ENCODE data around the gene CCT5. TPM values are rescaled to one million over a fixed set of nuclear protein-coding genes. Genes with fewer than 3 reads are reported as not detected.
A peak's percentile ranks its signal among the peaks of the same experiment; 100 is the strongest.

Gene CCT5
- polyA plus RNA-seq, 3 donors, result 142 to 236 (median 229) TPM

DNA sequence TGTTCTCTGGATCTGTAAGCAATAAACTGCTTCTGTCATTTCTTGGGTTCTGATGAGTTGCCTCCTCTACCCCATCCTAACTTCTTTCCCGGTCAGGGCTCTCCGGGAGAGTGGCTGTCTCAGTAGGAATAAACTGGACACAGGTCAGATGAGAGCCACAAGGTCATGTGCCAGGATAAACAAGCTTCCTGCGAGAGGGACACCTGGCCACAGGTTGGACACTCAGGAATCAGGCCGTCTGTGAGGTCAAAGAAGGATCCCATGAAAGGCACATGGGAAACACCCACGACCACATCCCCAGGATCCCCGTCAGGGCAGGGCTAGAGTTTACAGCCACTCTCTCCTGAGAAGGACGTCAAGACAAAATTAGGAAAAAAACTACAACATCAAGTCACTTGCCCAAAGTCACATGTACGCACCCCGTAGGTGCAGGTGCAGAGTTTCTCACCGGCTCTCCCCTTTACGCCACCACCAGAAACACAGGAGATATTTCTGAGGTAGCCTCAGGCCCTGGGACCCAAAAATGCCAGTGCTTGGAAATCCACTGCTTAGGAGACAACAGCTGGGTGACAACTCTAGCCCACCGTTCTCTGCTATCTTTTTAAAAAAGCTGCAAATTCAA lies 28.7 kb downstream of the CCT5 start:
- Mint-ChIP-seq H3K9me3 (peaks cover 0 to 9% (median 8%) of the 10 kb centered on the region in 7 donors), H3K27ac (peak overlapping the region in 2 of 7 donors; percentile 24 to 59), H3K4me3 (no peak overlapping the region), H3K4me1 (peaks cover 9% of the 10 kb centered on the region), H3K27me3 (ENCODE audit: low read depth in 3 of 3) (peaks cover 15 to 28% (median 15%) of the 10 kb centered on the region in 3 donors), H3K36me3 (no peaks in the 10 kb centered on the region)
- no peaks in the 10 kb centered on the region for H3K79me2 ChIP-seq (ENCODE audit: insufficient read depth, low read length)
- H3K9ac ChIP-seq (ENCODE audit: insufficient read depth, low read length, poor library complexity, severe bottlenecking), result no peak overlapping the region
- no peak overlapping the region for H3K27ac ChIP-seq (ENCODE audit: low read depth in 1 of 2, low read length in 2 of 2)
- intact Hi-C loops (cut with micrococcal nuclease), result no loop called here
- no peaks in the 10 kb centered on the region for H4K20me1 ChIP-seq (ENCODE audit: insufficient read depth, low read length)
- H3K4me3 ChIP-seq (replicated peaks in 1 of 3; ENCODE audit: low read depth in 2 of 3, low read length in 3 of 3), result no peak overlapping the region
- H3K4me2 ChIP-seq (replicated peaks; ENCODE audit: extremely low read depth, low read length, poor library complexity, severe bottlenecking), result no peak overlapping the region
- no peak for DNase-seq
- peaks cover 3 to 5% of the 10 kb centered on the region in 2 donors for H3K27me3 ChIP-seq (ENCODE audit: control insufficient read depth in 2 of 2, insufficient read depth in 2 of 2, low read length in 2 of 2)
- 94% methylated on average over 11 of the region's 12 CpGs for WGBS (ENCODE audit: insufficient coverage)
- no peaks in the 10 kb centered on the region for H3K4me1 ChIP-seq (ENCODE audit: control insufficient read depth in 1 of 2, insufficient read depth in 2 of 2, low read length in 2 of 2)
- no peak overlapping the region for H2AFZ ChIP-seq (ENCODE audit: insufficient read depth, low read depth, low read length, poor library complexity, severe bottlenecking)
- no peaks in the 10 kb centered on the region for H3K36me3 ChIP-seq (replicated peaks in 1 of 2; ENCODE audit: control insufficient read depth in 1 of 2, insufficient read depth in 2 of 2, low read length in 2 of 2)
- TF ChIP-seq, protein P1, sequence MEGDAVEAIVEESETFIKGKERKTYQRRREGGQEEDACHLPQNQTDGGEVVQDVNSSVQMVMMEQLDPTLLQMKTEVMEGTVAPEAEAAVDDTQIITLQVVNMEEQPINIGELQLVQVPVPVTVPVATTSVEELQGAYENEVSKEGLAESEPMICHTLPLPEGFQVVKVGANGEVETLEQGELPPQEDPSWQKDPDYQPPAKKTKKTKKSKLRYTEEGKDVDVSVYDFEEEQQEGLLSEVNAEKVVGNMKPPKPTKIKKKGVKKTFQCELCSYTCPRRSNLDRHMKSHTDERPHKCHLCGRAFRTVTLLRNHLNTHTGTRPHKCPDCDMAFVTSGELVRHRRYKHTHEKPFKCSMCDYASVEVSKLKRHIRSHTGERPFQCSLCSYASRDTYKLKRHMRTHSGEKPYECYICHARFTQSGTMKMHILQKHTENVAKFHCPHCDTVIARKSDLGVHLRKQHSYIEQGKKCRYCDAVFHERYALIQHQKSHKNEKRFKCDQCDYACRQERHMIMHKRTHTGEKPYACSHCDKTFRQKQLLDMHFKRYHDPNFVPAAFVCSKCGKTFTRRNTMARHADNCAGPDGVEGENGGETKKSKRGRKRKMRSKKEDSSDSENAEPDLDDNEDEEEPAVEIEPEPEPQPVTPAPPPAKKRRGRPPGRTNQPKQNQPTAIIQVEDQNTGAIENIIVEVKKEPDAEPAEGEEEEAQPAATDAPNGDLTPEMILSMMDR (IDR thresholded peaks at IDR 0.05), result no peak
- peaks cover 0 to 9% of the 10 kb centered on the region in 2 donors for H3K9me3 ChIP-seq (replicated peaks in 1 of 2; ENCODE audit: control insufficient read depth in 1 of 2, insufficient read depth in 1 of 2, low read length in 2 of 2)

DNA sequence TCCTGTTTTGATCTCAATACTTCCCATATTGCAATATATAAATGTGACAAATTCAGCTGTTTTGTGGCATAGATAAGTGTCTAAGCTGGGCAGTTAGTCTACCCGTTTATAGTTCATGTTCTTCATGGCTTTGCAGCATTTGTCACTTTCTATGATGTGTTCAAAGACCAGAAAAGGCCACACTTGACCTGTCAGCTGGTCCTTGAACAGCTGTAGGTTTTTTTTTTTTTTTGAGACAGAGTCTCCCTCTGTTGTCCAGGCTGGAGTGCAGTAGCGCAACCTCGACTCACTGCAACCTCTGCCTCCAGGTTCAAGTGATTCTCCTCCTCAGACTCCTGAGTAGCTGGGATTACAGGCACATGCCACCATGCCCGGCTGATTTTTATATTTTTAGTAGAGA lies 29.2 kb downstream of the CCT5 start:
- Histone ChIP-seq H3K27ac (ENCODE audit: low read depth in 1 of 2, low read length in 2 of 2) (no peak overlapping the region), H4K20me1 (ENCODE audit: insufficient read depth, low read length) (no peaks in the 10 kb centered on the region), H3K4me2 (replicated peaks; ENCODE audit: extremely low read depth, low read length, poor library complexity, severe bottlenecking) (no peak overlapping the region), H3K79me2 (ENCODE audit: insufficient read depth, low read length) (no peaks in the 10 kb centered on the region), H3K4me3 (replicated peaks in 1 of 3; ENCODE audit: low read depth in 2 of 3, low read length in 3 of 3) (no peak overlapping the region), H3K36me3 (replicated peaks in 1 of 2; ENCODE audit: control insufficient read depth in 1 of 2, insufficient read depth in 2 of 2, low read length in 2 of 2) (no peaks in the 10 kb centered on the region), H3K9me3 (replicated peaks in 1 of 2; ENCODE audit: control insufficient read depth in 1 of 2, insufficient read depth in 1 of 2, low read length in 2 of 2) (peaks cover 0 to 3% of the 10 kb centered on the region in 2 donors), H2AFZ (ENCODE audit: insufficient read depth, low read depth, low read length, poor library complexity, severe bottlenecking) (no peak overlapping the region), H3K4me1 (ENCODE audit: control insufficient read depth in 1 of 2, insufficient read depth in 2 of 2, low read length in 2 of 2) (no peaks in the 10 kb centered on the region), H3K27me3 (ENCODE audit: control insufficient read depth in 2 of 2, insufficient read depth in 2 of 2, low read length in 2 of 2) (peaks cover 3 to 5% of the 10 kb centered on the region in 2 donors), H3K9ac (ENCODE audit: insufficient read depth, low read length, poor library complexity, severe bottlenecking) (no peak overlapping the region)
- Mint-ChIP-seq H3K27ac (no peak overlapping the region), H3K9me3 (peaks cover 0 to 7% (median 4%) of the 10 kb centered on the region in 7 donors), H3K36me3 (no peaks in the 10 kb centered on the region), H3K4me3 (no peak overlapping the region), H3K27me3 (ENCODE audit: low read depth in 3 of 3) (peaks cover 10 to 25% (median 12%) of the 10 kb centered on the region in 3 donors), H3K4me1 (peaks cover 9% of the 10 kb centered on the region)
- DNase-seq, result no peak
- 80% methylated on average over 1 of the region's 4 CpGs for WGBS (ENCODE audit: insufficient coverage)
- intact Hi-C loops (cut with micrococcal nuclease), result no loop called here
- TF ChIP-seq, protein P1 (IDR thresholded peaks at IDR 0.05), result no peak

Data from CD14-positive monocyte (primary cell).